ENCODE results near the gene LYST. TPM values are rescaled to one million over a fixed set of nuclear protein-coding genes. Genes with fewer than 3 reads are reported as not detected.
"Not testable (repeated sequence)": the region's sequence is repeated elsewhere in the genome, so short reads cannot be mapped to it uniquely, and the experiment has no call there.

Gene LYST
- total RNA-seq, 1 donor from 2014 or later, result 51.0 TPM

DNA sequence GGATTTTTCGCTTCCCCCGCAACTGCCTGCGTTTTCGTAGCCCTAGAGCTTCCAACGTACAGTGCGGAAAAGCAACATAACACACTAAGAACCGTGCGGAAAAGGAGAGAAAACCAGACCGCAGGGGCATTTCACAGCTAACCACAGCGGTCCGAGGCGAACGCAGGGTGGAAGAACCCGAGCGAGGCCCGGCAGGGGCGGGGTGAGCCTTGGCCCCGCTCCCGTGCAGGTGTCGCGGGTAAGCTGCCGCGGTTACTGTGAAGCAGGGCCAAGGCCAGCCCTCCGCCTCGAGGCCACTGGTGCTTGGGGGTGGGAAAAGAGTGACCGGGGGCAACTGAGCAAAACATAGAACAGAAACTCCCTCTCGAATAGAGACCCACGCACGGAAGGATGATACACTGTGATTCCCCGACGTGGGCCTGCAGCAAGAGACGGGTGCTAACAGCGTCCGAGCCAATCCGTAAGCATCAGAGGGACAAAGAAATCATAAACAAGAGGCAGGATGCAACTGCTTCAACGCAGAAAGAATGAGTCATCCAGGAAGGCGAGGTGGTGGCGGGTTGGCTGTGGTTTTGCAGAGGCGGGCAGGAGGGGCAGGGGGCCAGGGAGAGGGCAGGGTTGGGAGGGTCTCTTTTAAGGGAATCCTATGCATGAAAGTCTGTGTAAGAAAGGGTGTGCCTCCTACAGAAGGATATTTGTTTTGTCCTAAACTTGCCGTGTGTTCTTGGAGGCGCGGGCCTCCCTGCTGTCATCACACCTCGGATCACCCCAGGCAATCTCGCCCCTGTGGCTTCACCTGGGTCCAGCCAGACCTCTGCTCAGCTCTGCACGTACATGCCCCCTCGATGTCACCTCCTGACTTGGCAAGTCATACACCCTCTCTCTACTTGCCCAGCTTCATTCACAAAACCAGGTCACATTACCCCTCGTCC is 224.4 kb downstream of the LYST start:
- intact Hi-C loops (cut with micrococcal nuclease), result loop anchor here (1.0 to 10.0 kb wide), 10 partner anchors 8 to 630 kb away; partner anchors contain the start of genes ARID4B, B3GALNT2, GGPS1 and NID1

DNA sequence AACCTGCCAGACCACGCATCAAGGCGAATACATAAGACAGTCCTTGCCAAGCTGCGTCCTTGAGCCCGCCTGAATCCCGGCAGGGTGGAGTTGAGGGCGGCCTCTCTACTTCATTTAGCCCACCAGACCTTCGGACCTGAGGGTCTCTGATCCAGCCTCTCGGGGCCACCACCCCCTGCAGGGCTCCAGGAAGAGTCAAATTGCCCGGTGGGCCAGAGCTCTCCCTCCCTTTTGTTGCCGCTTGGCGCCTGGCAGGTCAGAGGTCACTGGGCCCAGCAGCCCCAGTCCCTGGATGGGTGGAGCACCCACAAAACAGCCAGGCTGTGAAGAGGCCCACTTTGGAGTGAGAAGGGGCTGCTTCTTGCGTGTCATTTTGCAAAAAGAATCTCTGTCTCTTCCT is 226.1 kb downstream of the LYST start:
- intact Hi-C loops (cut with micrococcal nuclease), result loop anchor here (5.0 to 10.0 kb wide), 3 partner anchors 57 to 628 kb away; partner anchors contain the start of gene NID1

DNA sequence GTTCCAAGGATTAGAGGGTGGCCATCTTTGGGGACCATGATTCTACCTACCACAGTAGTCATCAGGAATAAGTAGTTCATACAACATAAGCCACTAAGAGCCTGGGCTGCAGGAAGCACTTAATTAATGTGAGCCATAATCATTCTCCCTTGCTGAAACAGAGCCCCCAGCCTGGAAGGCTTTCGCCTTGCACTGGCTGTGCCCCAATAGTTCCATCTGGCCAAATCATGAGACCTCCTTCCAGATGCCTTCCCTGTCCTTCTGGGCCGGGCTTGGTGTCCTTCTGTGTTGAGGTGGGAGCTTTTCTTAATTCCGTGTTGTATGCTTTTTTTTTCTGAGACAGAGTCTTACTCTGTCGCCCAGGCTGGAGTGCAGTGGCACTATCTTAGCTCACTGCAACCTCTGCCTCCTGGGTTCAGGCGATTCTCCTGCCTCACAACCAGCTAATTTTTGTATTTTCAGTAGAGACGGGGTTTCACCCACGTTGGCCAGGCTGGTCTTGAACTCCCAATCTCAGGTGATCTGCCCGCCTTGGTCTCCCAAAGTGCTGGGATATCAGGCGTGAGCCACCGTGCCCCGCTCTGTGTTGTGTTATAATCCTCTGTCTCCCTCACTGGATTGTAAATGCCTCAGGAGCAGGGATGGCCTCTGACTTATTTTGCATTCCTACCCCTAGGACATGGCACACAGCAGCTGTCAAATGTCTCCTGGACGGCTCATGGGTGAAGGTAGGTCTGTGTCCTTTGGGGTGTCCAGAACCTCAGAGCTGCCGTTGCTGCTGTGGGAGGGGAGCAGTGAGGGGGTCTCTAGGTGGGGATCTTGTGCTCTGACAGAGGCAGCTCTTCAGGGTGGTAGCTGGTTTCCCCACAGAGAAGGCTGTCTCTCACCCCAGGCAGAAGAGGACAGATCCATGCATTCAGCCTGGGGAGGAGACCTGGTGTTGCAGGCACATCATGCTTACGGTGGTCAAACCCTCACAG is 227.2 kb downstream of the LYST start:
- intact Hi-C loops (cut with micrococcal nuclease), result loop anchor here (5.0 to 10.0 kb wide), 3 partner anchors 58 to 627 kb away; partner anchors contain the start of gene NID1

DNA sequence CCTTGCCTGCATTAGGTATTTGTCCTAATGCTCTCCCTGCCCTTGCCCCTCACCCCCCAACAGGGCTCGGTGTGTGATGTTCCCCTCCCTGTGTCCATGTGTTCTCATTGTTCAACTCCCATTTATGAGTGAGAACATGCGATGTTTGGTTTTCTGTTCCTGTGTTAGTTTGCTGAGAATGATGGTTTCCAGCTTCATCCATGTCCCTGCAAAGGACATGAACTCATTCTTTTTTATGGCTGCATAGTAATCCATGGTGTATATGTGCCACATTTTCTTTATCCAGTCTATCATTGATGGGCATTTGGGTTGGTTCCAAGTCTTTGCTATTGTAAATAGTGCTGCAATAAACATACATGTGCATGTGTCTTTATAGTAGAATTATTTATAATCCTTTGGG is 228.1 kb downstream of the LYST start:
- intact Hi-C loops (cut with micrococcal nuclease), result not testable (repeated sequence)

DNA sequence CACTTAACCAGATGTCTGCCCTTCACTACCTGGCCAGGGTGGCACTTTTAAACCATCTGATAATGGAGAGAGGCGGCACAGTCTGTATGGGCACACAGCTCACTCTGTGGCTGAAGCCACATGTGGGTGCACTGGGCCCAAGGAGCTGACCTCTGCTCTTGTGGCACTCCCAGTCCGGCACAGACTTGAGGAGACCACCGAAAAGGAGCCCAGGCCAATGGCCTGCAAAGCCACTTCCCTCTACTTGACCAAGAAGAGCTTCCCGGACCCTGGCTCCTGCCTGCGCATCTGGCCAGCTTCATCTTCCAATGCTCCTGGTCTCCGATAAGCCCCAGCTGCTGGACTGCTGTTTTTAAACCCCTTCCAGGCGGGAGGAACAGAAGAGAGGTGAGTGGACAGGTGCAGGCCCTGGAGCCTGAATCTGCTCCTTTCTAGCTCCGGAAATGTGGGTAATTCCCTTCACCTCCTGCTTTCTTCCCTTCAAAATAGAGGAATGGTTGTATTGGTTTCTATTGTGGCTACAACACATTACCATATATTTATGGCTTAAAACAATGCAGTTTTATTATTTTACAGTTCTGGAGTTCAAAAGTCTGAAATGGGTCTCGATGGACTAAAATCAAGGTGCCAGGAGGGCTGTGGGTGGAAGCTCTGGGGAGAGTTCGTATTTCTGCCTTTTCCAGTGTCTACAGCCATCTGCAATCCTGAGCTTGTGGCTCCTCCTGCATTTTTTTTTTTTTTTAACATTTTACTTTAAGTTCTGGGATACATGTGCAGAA is 228.8 kb downstream of the LYST start:
- intact Hi-C loops (cut with micrococcal nuclease), result no loop called here

DNA sequence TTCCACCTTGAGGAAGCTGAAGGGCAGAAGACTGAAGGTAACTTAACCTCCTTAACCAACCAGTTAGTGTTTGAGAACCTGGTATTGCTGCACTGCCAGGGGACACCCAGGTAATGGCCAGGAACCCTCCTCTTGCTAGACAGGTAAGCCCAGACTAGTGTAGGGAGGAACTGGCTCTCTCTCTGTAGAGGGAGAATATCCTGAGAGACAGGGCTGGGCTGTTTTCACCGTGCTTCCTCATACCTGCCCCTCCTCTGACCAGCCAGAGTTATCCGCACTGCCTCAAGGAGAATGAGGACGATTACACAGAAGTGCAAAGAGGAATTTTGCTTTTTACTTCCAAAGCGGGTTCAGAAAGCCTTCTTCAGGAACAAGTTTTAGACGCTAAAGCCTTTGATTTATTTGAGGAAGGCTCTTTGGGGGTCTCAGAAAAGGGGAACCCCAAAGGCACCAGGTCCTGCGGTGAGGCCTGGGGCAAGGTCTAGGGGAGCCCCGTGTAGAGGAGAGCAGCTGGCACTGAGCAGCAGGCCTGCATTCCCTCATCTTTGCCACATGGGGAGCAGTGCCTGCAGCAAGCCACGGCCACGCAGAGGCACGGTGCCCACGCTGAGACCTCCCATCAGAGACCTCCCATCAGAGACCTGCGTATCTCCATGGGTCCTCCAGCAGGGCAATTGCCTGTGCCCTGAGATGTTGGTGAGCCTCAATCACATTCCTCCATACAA is 230.6 kb downstream of the LYST start:
- intact Hi-C loops (cut with micrococcal nuclease), result no loop called here

DNA sequence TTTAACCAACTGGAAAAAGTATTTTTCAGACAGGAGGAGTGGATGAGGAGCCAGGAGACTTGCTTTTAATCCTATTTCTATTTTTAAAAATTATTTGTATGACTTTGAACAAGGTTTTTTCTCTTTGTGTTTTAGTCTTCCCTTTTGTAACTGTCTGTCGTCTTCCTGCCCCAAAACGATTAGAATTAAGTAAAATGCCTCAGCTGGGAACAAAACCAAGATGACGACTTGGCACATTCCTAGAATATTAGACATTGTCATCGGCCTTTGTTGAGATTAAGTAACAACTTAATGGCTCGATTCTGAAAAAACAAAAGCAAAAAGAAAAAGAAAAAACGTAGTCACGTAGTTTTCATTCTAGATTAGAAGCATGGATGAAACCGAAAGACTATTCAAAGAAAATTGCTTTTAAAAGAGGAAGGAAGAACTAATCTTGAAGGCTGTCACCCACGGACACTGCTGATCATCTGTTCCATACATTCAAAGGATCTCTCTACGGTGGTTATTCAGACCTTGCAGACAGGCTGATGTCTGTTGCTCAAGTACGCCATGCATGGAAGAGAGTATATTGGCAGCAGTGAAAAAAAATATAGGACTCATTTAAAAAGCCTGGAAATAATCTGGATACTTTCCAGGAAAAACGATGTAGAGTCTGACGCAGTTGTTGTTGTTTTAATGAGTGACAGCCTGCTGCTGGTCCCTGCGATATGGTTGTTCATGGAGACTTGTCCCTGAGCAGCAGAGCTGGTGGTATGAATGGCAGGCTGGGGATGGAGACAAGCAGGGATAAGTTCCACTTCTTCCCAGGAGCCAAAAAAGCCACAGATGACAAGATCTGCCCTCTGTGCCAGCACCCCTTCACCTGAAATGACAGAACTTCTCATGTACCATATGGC is 234.0 kb downstream of the LYST start:
- intact Hi-C loops (cut with micrococcal nuclease), result no loop called here

DNA sequence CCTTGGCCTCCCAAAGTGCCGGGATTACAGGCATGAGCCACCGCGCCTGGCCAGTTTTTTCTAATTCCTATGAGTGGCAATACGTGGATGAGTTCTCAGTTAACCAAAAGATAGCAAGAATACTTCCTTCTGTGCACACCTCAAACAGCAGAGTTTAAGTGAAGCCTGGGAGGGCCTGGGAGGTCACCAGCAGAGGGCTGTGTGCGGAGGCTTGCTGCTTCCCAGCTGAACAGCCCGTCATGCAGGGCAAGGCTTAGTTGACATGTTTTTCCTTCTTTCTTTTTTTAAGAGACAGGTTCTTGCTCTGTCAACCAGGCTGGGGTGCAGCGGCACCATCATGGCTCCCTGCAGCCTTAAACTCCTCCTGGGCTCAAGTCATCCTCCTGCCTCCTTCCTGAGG is 234.9 kb downstream of the LYST start:
- intact Hi-C loops (cut with micrococcal nuclease), result no loop called here

DNA sequence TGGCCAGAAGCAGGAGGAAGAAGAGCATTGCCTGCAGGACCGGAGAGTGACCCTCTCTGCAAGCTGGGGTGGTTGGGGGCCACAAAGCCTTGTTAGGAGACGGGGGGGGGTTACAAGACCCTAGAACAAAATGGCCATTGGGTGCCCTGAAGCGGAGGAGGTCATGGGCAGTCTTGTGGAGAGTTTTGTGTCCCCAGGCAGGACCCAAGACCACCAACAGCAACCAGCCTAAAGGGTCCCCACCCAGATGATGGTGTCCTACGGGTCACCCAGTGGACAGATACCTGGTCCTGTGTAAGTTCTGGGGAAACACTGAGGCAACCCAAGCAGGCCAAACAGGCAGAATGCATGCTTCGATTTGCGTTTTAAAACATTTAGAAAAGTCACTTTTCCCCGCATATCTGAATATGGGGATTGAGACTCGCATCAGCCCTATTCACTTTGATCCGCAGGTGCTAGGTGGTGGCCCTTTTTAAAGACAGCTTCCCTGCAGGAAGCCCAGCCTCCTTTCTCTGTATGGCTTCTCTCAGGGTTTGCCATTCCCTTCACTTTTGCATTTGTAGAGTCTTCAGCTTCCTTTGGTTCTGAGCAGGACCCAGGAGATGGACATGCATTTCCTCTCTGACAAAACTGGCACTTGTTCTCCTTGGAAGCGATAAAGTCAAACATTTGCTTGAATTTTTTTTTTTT is 238.2 kb downstream of the LYST start:
- intact Hi-C loops (cut with micrococcal nuclease), result no loop called here

DNA sequence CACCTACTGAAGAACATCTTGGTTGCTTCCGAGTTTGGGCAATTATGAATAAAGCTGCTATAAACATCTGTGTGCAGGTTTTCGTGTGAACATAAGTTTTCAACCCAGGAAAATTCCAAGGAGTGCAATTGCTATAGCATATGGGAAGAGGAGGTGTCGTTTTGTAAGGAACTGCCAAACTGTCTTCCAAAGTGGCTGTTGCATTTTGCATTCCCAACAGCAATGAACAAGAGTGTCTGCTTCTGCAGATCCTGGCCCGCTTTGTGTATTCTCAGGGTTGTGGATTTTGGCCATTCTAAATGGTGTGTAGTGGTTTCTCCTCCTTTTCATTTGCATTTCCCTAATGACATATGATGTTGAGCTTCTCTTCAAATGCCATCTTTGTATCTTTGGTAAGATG is 240.9 kb downstream of the LYST start:
- intact Hi-C loops (cut with micrococcal nuclease), result no loop called here

DNA sequence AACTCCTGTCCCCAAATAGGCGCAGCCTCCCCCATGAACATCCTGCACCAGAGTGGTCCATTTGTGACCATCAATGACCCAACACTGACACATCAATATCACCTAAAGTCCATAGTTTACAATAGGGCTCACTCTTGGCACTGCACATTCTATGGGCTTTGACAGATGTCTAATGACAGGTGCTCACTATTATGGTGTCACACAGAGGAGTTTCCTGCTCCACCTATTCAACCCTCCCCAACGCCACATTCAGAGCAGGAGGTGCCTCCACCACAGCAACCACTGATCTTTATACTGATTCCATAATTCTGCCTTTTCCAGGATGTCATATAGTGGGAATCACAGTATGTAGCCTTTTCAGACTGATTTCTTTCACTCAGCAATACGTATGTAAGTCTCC is 241.4 kb downstream of the LYST start:
- intact Hi-C loops (cut with micrococcal nuclease), result no loop called here

DNA sequence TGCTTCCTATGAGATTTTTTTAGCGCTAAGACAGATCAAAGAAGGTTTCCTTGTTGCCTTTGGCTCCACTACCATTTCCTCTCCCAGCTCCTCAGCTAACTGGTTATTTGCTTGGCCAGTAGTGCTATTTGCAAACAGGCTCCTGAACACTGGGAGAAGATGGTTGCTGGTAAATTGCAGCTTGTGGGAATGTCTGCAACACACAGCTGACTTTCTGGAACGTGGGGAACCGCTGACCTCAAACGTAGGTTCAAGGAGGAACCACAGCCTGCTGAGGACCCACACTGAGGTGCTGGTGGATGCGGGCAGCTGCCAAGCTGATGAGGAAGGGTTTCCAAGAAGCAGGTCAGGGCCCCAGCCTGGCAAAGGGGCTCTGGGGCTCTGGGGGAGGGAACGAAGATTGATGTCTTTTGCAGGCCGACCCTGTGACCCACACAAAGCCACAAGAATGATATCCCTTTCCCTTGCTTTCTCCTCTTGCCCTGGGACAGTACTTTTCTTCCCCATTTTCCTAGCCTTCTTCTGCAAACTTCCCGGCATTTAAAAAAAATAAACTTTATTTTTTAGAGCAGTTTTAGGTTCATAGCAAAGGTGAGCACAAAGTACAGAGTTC is 241.9 kb downstream of the LYST start:
- intact Hi-C loops (cut with micrococcal nuclease), result no loop called here

DNA sequence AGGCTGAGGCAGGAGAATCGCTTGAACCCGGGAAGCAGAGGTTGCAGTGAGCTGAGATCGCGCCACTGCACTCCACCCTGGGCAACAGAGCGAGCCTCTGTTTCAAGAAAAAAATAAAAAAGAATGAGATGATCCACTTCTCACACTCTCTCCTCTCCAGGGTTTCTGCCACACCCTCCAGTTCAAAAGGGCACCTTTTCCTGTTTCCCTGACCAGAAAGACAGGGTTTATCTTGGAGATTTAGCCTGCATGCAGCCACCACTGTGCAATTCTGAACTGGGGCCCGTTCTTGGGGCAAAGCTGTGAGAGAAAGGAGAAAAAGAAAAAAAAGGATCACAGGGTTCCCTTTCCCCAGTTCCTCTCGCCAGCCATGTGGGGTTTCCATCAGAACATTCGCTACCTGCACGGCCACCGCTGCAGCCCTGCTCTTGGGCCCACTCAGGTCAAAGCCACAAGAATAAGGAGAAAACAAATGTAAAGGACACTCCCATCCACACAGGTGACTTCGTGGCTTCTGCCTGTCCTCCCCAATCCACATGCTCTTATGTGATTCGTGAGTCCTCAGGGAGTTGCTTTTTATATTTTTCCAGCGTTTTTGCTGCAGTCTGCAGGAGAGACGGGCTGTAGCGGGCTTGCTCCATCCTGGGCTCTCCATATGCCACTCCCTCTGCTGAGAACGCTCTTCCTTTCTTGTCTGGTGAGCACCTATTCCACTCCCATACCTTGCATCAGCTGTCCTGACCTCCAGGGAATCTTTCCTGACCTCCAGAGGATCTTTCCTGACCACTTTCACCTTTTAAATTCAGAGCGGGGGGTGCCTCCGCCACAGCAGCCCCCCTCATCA is 243.5 kb downstream of the LYST start:
- intact Hi-C loops (cut with micrococcal nuclease), result no loop called here

DNA sequence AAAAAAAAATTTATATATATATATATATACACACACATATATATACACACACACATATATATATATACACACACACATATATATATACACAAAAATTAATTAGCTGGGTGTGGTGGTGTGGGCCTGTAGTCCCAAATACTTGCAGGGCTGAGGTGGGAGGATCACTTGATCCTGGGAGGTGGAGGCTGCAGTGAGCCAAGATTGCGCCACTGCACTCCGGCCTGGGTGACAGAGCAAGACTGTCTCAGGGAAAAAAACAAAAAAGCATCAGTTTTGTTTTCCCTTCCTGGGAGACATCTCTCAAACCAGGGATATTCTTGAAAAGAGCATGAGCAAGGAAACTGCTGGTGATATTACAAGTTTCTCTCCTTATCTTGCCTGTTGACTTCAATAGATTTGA is 247.6 kb downstream of the LYST start:
- intact Hi-C loops (cut with micrococcal nuclease), result not testable (repeated sequence)

DNA sequence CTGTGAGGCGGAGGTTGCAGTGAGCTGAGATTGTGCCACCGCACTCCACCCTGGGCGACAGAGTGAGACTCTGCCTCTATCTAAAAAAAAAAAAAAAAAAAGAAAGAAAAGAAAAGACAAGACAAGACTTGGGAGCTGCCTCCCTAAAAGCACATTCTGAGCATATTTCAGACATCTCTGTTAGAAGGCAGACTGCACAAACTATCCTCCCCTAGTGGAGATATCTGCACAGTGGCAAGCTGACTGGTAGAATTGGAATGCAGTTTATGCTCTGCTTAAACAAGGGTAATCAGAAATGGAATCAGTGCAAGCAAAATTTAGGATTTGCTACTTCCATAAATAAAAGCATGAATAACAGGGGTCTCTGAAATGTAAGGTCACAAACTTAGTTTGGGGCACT is 248.9 kb downstream of the LYST start:
- intact Hi-C loops (cut with micrococcal nuclease), result no loop called here

DNA sequence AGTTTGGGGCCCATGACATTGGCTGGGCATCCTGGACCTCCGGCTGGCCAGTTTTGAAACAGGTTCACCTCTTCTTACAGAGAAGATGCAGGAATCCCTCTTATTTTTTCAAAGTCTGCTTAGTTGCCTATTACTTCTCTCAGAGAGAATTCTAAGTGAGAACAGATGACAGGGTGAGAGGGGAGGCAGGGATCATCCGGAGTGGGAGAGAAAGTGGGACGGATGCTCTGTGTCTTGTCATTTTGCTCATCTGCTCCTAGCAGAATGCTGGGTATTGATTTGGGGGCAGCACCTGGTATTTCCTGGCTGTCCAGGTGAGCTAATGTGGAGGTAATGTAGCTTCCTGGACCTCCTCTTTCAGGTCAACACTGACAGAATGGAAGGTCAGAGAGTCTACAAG is 249.6 kb downstream of the LYST start:
- intact Hi-C loops (cut with micrococcal nuclease), result no loop called here

DNA sequence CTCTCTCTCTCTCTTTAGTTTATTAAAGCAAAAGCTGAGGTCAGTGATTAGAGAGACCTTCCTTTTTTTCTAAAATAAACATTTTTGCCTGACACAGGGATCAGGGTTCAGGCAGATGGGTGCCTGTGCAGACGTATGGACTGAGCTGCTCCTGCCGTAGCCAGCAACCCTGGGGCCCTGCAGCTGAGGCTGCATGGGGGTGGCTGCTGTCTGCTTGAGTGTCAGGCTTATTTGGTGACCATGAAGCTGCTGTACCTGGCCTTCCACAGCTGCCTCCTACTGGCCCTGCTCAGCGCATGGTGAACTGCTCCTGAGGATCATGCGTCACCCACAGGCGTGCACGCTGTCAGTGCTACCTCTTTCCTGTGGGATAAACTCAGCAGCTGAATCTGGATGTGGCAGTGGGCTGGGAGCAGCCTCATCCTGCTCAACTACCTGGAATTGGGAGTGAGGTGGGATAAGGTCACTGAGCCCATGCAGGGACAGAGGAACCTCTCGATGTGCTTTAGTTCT is 252.2 kb downstream of the LYST start:
- intact Hi-C loops (cut with micrococcal nuclease), result no loop called here

Data from T-helper 1 cell treated with Interleukin-12 subunit alpha and Interleukin-12 subunit beta and Interleukin-4 antibody, amounts not matched to agents 30 ng/mL and 1 ng/mL, for 36 hours (primary cell).